CD4-positive, alpha-beta T cell treated with Interleukin-1 beta for 1 hour (primary cell): ENCODE data around the gene HDGFL2.
A peak's percentile ranks its signal among the peaks of the same experiment; 100 is the strongest.

Source experiments
- DNase-seq, 2 donors: peaks; one replicate each; pipeline ENCODE4 v3.0.0-alpha.2; 2020 to 2022

The HDGFL2 gene

GRCh38 chr19:4471403-4472173, 509 bp upstream of the HDGFL2 start:
- DNase-seq = peak; percentile 99

- DNase-seq = no peak
Measured at GRCh38 chr19:4473011-4473762, 1.1 kb downstream of the HDGFL2 start.

- no peak for DNase-seq
Measured at GRCh38 chr19:4473763-4474513, 1.8 kb downstream of the HDGFL2 start.

- DNase-seq = no peak
Measured at GRCh38 chr19:4474514-4475022, 2.5 kb downstream of the HDGFL2 start.

GRCh38 chr19:4477034-4477801, 5.1 kb downstream of the HDGFL2 start:
- DNase-seq = no peak

- DNase-seq = no peak
Measured at GRCh38 chr19:4482721-4483364, 10.7 kb downstream of the HDGFL2 start.

GRCh38 chr19:4483385-4483784, 11.3 kb downstream of the HDGFL2 start:
- no peak for DNase-seq

GRCh38 chr19:4487572-4487971, 15.5 kb downstream of the HDGFL2 start:
- DNase-seq = no peak

GRCh38 chr19:4488496-4488895, 16.4 kb downstream of the HDGFL2 start:
- DNase-seq = no peak

GRCh38 chr19:4491446-4491845, 19.3 kb downstream of the HDGFL2 start:
- DNase-seq = no peak

- DNase-seq = no peak
Measured at GRCh38 chr19:4492337-4493103, 20.4 kb downstream of the HDGFL2 start.

GRCh38 chr19:4493104-4493928, 21.2 kb downstream of the HDGFL2 start:
- DNase-seq = no peak

- DNase-seq = no peak
Measured at GRCh38 chr19:4493929-4494690, 22.0 kb downstream of the HDGFL2 start.

GRCh38 chr19:4494691-4495064, 22.6 kb downstream of the HDGFL2 start:
- DNase-seq = no peak

GRCh38 chr19:4495471-4495870, 23.4 kb downstream of the HDGFL2 start:
- DNase-seq = no peak

- no peak for DNase-seq
Measured at GRCh38 chr19:4496304-4496703, 24.2 kb downstream of the HDGFL2 start.

GRCh38 chr19:4497770-4498389, 25.8 kb downstream of the HDGFL2 start:
- no peak for DNase-seq

GRCh38 chr19:4498694-4499093, 26.6 kb downstream of the HDGFL2 start:
- no peak for DNase-seq

- no peak for DNase-seq
Measured at GRCh38 chr19:4499318-4499717, 27.2 kb downstream of the HDGFL2 start.
